Right atrium auricular region (tissue), 2 donors: Measurements from ENCODE around the gene MYL4. TPM values are rescaled to one million over a fixed set of nuclear protein-coding genes. Genes with fewer than 3 reads are reported as not detected.
"Not testable (repeated sequence)": the region's sequence is repeated elsewhere in the genome, so short reads cannot be mapped to it uniquely, and the experiment has no call there.

Experiments
- DNase-seq: peaks from one replicate; pipeline ENCODE4 v3.0.0-alpha.2; 2019; ENCODE audit warnings: low spot score
- H3K27ac ChIP-seq, 2 donors: fragments of 200-600 bp; sonication (generic); 1 replicate in 1 of 2; 2 replicates in 1 of 2; pipeline ENCODE4 v1.5.1; 2016 to 2019
- H3K27me3 ChIP-seq, 2 donors: fragments of 200-600 bp; sonication (generic); one replicate each; pipeline versions ENCODE4 v1.5.1 to v1.6.0; 2017 to 2019
- H3K36me3 ChIP-seq: fragments of 200-600 bp; sonication (generic); one replicate; pipeline ENCODE4 v1.5.1; 2016
- H3K4me1 ChIP-seq, 2 donors: fragments of 200-600 bp; sonication (generic); one replicate each; pipeline versions ENCODE4 v1.5.1 to v1.6.0; 2017 to 2019
- H3K4me3 ChIP-seq, 2 donors: fragments of 200-600 bp; sonication (generic); 1 replicate in 1 of 2; 2 replicates in 1 of 2; pipeline ENCODE4 v1.5.1; 2017 to 2019; ENCODE audit warnings: mild to moderate bottlenecking in 1 of 2, moderate library complexity in 1 of 2
- H3K9me3 ChIP-seq, 2 donors: fragments of 200-600 bp; sonication (generic); one replicate each; pipeline ENCODE4 v1.5.1; 2019
- CTCF ChIP-seq, 2 donors: fragments of 200-600 bp; sonication (generic); IDR thresholded peaks; one replicate each; pipeline ENCODE4 v1.5.1; 2019; ENCODE audit warnings: antibody characterized with exemption in 2 of 2
- total RNA-seq, 2 donors: library from RNA; depleted of rRNA; stranded (reverse); fragments of >200 nt; gene quantifications; one replicate each; pipeline ENCODE4 v1.1.0, GENCODE V29; 2016

Gene MYL4
- total RNA-seq, 2 donors from 2014 or later, result 3,895 to 5,829 TPM

DNA sequence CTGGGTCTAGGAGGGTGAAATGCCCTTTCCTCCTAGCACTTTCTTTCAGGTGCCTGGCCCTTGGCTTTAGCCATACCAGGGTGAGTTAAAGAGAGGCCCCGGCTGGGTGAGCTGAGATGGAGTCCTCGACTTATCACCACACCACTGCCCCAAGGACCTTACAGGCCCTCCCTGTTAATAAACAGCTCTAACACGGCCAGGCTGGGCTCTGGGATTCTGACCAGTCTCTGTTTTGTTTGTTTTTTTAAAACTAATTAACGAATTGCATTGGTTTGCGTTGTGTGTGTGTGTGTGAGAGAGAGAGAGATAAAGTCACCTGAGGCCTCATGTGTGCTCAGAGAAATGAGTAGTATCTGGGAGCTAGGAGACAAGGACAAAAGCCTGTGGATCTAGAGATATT, 14.3 kb downstream of the MYL4 start:
- H3K4me3 ChIP-seq, result no peak overlapping the region
- peaks cover 44% of the 10 kb centered on the region for H3K36me3 ChIP-seq
- H3K27ac ChIP-seq, result peak overlapping the region; percentile 85 to 87
- no peak for TF ChIP-seq CTCF (IDR thresholded peaks at IDR 0.05)
- H3K9me3 ChIP-seq, result no peaks in the 10 kb centered on the region
- H3K27me3 ChIP-seq, result no peaks in the 10 kb centered on the region
- DNase-seq, result no peak
- peaks cover 0 to 42% of the 10 kb centered on the region in 2 donors for H3K4me1 ChIP-seq

- Histone ChIP-seq H3K36me3 (peaks cover 44% of the 10 kb centered on the region), H3K27ac (peak overlapping the region; percentile 85 to 87), H3K4me1 (peaks cover 0 to 42% of the 10 kb centered on the region in 2 donors)
- H3K4me3 ChIP-seq, H3K9me3 ChIP-seq, H3K27me3 ChIP-seq, DNase-seq: not testable (repeated sequence)
Observed at GRCh38 chr17:47224077-47224476, 14.9 kb downstream of the MYL4 start.

DNA sequence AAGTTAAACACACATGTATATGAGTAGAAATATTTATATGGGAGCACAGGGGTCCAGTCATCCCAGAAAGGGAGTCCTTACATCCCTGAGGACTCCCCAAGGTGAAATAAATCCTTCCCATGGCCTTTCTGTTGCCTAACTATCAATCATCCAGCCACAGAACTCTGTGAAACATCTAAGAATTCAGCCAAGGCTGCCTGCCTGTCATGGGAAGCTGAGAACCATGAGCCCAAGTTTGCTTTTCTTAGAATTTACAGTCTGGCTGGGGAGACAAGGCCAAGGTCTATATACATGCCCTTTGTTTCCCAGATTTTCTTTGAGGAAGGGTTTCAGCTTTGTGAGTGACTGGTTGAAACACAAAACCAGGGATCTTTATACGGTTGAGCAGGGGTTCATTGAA, 15.8 kb downstream of the MYL4 start:
- Histone ChIP-seq H3K36me3 (peaks cover 37% of the 10 kb centered on the region), H3K27ac (peak overlapping the region; percentile 85 to 87), H3K9me3 (no peaks in the 10 kb centered on the region), H3K4me3 (no peak overlapping the region), H3K27me3 (no peaks in the 10 kb centered on the region), H3K4me1 (peaks cover 0 to 39% of the 10 kb centered on the region in 2 donors)
- no peak for TF ChIP-seq CTCF (IDR thresholded peaks at IDR 0.05)
- no peak for DNase-seq

DNA sequence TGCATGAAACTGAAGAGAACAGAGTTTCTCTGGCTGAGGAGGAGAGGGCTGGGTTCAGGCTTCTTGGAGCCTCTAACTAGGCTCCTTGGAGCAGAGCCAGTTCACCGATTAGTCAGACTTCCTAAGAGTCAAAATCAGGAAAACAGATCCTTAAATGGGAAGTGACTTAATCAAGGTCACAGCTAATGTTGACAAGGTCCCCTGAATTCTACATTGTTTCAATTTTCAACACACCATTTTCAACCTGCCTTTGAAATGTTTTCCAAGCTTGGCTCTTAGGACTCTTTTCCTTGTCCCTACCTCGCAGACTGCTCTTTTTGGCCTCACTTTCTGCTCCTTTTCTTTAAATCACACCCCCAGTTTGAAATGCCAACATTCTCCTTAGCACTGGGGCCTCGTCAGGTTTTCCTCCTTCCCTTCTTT, 16.3 kb downstream of the MYL4 start:
- Histone ChIP-seq H3K9me3 (no peaks in the 10 kb centered on the region), H3K27ac (peak overlapping the region; percentile 85 to 87), H3K27me3 (no peaks in the 10 kb centered on the region), H3K36me3 (peaks cover 33% of the 10 kb centered on the region), H3K4me3 (no peak overlapping the region), H3K4me1 (peaks cover 0 to 39% of the 10 kb centered on the region in 2 donors)
- no peak for TF ChIP-seq CTCF (IDR thresholded peaks at IDR 0.05)
- DNase-seq, result peak; percentile 92

- no peak for DNase-seq
- Histone ChIP-seq H3K27ac (peak overlapping the region; percentile 85 to 87), H3K36me3 (peaks cover 26% of the 10 kb centered on the region), H3K27me3 (no peaks in the 10 kb centered on the region), H3K4me1 (peaks cover 0 to 39% of the 10 kb centered on the region in 2 donors), H3K4me3 (no peak overlapping the region), H3K9me3 (no peaks in the 10 kb centered on the region)
- no peak for TF ChIP-seq CTCF (IDR thresholded peaks at IDR 0.05)
Observed at GRCh38 chr17:47225911-47226688, 17.0 kb downstream of the MYL4 start.

GRCh38 chr17:47227862-47228261, 18.7 kb downstream of the MYL4 start:
- Histone ChIP-seq H3K4me3 (no peak overlapping the region), H3K36me3 (peaks cover 8% of the 10 kb centered on the region), H3K27ac (no peak overlapping the region), H3K4me1 (peaks cover 0 to 39% of the 10 kb centered on the region in 2 donors), H3K27me3 (no peaks in the 10 kb centered on the region), H3K9me3 (no peaks in the 10 kb centered on the region)
- no peak for DNase-seq
- TF ChIP-seq CTCF (IDR thresholded peaks at IDR 0.05), result no peak
